Astrocyte (in vitro differentiated cells and primary cell): ENCODE data around the gene ZNF367.

Source experiments
- EZH2 ChIP-seq: IDR thresholded peaks from 2 replicates; pipeline ENCODE4 v1.6.1; 2012; ENCODE audit warnings: mild to moderate bottlenecking, low read length, inconsistent platforms; ENCODE audit not compliant: insufficient read depth
- TF ChIP-seq, protein P1 (sequence below): IDR thresholded peaks from 2 replicates; pipeline ENCODE4 v1.5.1; 2011; ENCODE audit warnings: low read depth, mild to moderate bottlenecking, inconsistent platforms, low read length, moderate library complexity; ENCODE audit not compliant: insufficient read depth

DNA sequence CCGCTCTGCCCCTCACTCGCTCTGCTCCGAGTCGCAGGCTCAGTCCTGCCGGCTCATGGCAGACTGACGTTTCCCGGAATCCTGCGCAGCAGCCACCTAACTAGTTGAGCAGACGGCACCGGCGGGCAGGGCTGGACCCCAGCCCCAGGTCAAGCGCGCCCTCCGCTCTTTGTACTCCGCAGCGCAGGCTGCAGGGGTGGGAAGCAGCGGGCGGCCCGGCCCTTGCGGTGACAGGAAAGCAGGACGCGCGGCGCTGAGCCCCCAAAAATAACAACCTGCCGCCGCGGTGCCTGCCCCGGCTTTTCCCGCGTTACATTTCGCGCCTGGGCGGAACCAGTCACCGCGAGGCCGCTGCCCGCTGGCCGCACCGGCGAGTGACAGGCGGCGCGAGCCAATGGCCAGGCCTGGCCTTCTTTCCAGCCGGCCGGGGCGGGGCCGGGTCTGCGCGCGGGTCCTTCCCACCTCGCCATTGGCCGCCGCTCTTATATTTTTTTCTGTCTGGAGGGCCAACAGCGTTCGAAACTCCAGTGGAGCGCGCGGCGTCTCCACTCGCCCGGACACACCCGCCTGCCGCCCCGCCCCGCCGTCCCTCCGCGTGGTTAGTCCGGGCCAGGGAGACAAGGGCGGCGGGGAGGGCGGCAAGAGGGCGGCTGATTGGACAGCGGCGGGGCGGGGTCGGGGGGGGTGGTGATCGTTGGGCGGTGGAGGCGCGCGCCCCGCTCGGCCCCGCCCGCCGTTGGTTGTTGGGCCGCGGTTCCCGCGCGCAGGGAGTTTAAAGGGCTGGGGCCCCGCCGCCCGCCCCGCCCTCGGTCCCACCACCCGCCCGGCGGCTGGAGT lies at the start of gene ZNF367:
- TF ChIP-seq, protein P1, sequence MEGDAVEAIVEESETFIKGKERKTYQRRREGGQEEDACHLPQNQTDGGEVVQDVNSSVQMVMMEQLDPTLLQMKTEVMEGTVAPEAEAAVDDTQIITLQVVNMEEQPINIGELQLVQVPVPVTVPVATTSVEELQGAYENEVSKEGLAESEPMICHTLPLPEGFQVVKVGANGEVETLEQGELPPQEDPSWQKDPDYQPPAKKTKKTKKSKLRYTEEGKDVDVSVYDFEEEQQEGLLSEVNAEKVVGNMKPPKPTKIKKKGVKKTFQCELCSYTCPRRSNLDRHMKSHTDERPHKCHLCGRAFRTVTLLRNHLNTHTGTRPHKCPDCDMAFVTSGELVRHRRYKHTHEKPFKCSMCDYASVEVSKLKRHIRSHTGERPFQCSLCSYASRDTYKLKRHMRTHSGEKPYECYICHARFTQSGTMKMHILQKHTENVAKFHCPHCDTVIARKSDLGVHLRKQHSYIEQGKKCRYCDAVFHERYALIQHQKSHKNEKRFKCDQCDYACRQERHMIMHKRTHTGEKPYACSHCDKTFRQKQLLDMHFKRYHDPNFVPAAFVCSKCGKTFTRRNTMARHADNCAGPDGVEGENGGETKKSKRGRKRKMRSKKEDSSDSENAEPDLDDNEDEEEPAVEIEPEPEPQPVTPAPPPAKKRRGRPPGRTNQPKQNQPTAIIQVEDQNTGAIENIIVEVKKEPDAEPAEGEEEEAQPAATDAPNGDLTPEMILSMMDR, result no peak
- no peak for TF ChIP-seq EZH2
